Mucosa of rectum (tissue), 2 donors: ENCODE results near the gene HASPIN.
A peak's percentile ranks its signal among the peaks of the same experiment; 100 is the strongest.
"Not testable (repeated sequence)": the region's sequence is repeated elsewhere in the genome, so short reads cannot be mapped to it uniquely, and the experiment has no call there.

Source experiments
- H3K27ac ChIP-seq, 2 donors: one replicate each; pipeline ENCODE4 v1.7.0; 2013; ENCODE audit warnings: inconsistent platforms in 2 of 2, low read depth in 2 of 2, low read length in 2 of 2
- H3K27me3 ChIP-seq, 2 donors: one replicate each; pipeline ENCODE4 v1.7.0; 2013; ENCODE audit warnings: low read length in 2 of 2; ENCODE audit not compliant: control insufficient read depth in 2 of 2, insufficient read depth in 2 of 2
- H3K36me3 ChIP-seq, 2 donors: one replicate each; pipeline ENCODE4 v1.7.0; 2013; ENCODE audit warnings: low read length in 2 of 2; ENCODE audit not compliant: control insufficient read depth in 2 of 2, insufficient read depth in 2 of 2
- H3K4me1 ChIP-seq, 2 donors: one replicate each; pipeline ENCODE4 v1.7.0; 2013; ENCODE audit warnings: low read length in 2 of 2, mild to moderate bottlenecking in 1 of 2; ENCODE audit not compliant: control insufficient read depth in 2 of 2, insufficient read depth in 2 of 2
- H3K4me3 ChIP-seq, 2 donors: one replicate each; pipeline ENCODE4 v1.7.0; 2013; ENCODE audit warnings: low read length in 2 of 2
- H3K9ac ChIP-seq, 2 donors: one replicate each; pipeline ENCODE4 v1.7.0; 2013; ENCODE audit warnings: low read length in 2 of 2, low read depth in 1 of 2, mild to moderate bottlenecking in 1 of 2
- H3K9me3 ChIP-seq, 2 donors: one replicate each; pipeline ENCODE4 v1.7.0; 2013; ENCODE audit warnings: low read length in 2 of 2; ENCODE audit not compliant: control insufficient read depth in 2 of 2
- donor health status: healthy.
- donor health status: Normal muscosa, but diverticular disease.

Gene HASPIN

GRCh38 chr17:3712811-3713463 is 10.8 kb upstream of the HASPIN start:
- H3K36me3 ChIP-seq: peaks cover 30 to 33% of the 10 kb centered on the region in 2 donors
- H3K4me1 ChIP-seq: no peaks in the 10 kb centered on the region
- no peaks in the 10 kb centered on the region for H3K9me3 ChIP-seq
- no peak overlapping the region for H3K4me3 ChIP-seq
- H3K27ac ChIP-seq: no peak overlapping the region
- no peaks in the 10 kb centered on the region for H3K27me3 ChIP-seq
- H3K9ac ChIP-seq: no peak overlapping the region

DNA sequence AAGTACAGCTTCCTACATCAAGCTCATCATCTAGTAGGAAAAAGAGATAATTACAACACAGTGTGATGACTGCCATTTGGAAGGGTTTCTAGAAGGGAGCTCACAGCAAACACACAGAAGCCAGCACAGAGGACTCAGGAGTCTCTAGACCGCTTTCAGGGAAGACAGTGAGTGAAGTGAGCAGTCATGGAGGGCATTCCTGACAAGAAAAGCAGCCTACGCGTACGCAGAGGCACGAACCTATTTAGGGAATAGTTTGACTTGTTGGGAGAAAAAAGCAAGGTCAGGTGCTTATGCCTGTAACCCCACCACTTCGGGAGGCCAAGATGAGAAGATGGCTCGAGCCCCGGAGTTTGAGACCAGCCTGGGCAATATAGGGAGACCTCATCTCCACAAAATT is 8.4 kb upstream of the HASPIN start:
- H3K9me3 ChIP-seq: no peaks in the 10 kb centered on the region
- H3K9ac ChIP-seq: no peak overlapping the region
- no peaks in the 10 kb centered on the region for H3K27me3 ChIP-seq
- H3K36me3 ChIP-seq: peaks cover 38 to 39% of the 10 kb centered on the region in 2 donors
- no peak overlapping the region for H3K27ac ChIP-seq
- H3K4me1 ChIP-seq: peaks cover 2 to 4% of the 10 kb centered on the region in 2 donors
- H3K4me3 ChIP-seq: no peak overlapping the region

- Histone ChIP-seq H3K9me3 (no peaks in the 10 kb centered on the region), H3K9ac (no peak overlapping the region), H3K4me1 (peaks cover 10 to 13% of the 10 kb centered on the region in 2 donors), H3K36me3 (peaks cover 38 to 39% of the 10 kb centered on the region in 2 donors), H3K27me3 (no peaks in the 10 kb centered on the region), H3K4me3 (no peak overlapping the region), H3K27ac (no peak overlapping the region)
Observed at GRCh38 chr17:3718201-3718600, 5.5 kb upstream of the HASPIN start.

GRCh38 chr17:3719265-3719664 is 4.4 kb upstream of the HASPIN start:
- peaks cover 14 to 16% of the 10 kb centered on the region in 2 donors for H3K4me1 ChIP-seq
- H3K9ac ChIP-seq: no peak overlapping the region
- peaks cover 38 to 39% of the 10 kb centered on the region in 2 donors for H3K36me3 ChIP-seq
- H3K9me3 ChIP-seq: no peaks in the 10 kb centered on the region
- no peaks in the 10 kb centered on the region for H3K27me3 ChIP-seq
- no peak overlapping the region for H3K4me3 ChIP-seq
- no peak overlapping the region for H3K27ac ChIP-seq

GRCh38 chr17:3722716-3723115 is 987 bp upstream of the HASPIN start:
- no peak overlapping the region for H3K27ac ChIP-seq
- peaks cover 18 to 21% of the 10 kb centered on the region in 2 donors for H3K4me1 ChIP-seq
- H3K9ac ChIP-seq: peak overlapping the region; percentile 83 to 85
- H3K27me3 ChIP-seq: no peaks in the 10 kb centered on the region
- H3K9me3 ChIP-seq: no peaks in the 10 kb centered on the region
- H3K36me3 ChIP-seq: peaks cover 8 to 11% of the 10 kb centered on the region in 2 donors
- peak overlapping the region; percentile 78 to 88 for H3K4me3 ChIP-seq

DNA sequence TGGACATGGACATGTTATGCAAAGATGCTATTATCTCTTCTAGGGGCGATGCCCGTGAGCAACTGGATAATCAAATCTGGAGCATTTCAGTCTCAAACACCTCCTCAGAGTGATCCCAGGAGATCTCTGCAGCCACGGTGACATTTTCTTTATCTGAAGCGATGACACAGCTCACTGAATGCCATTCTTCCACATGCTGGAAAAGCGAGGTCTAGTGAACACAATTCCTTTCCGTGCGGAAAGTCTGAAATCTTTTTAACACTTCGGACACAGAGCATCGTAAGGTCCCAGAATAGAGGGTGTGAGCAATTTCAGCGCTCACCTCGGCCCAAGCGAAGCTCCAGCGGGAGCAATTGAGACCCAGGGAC is 531 bp upstream of the HASPIN start:
- Histone ChIP-seq H3K27me3 (no peaks in the 10 kb centered on the region), H3K27ac (peak overlapping the region; percentile 73 to 89), H3K36me3 (peaks cover 4 to 6% of the 10 kb centered on the region in 2 donors), H3K9me3 (no peaks in the 10 kb centered on the region), H3K9ac (peak overlapping the region; percentile 83 to 85), H3K4me3 (peak overlapping the region; percentile 78 to 88), H3K4me1 (peaks cover 18 to 21% of the 10 kb centered on the region in 2 donors)

- Histone ChIP-seq H3K27me3 (no peaks in the 10 kb centered on the region), H3K4me1 (peaks cover 18 to 21% of the 10 kb centered on the region in 2 donors), H3K9me3 (no peaks in the 10 kb centered on the region), H3K4me3 (peak overlapping the region; percentile 78 to 88), H3K27ac (no peak overlapping the region), H3K36me3 (peaks cover 0 to 4% of the 10 kb centered on the region in 2 donors), H3K9ac (peak overlapping the region; percentile 32 to 83)
Observed at GRCh38 chr17:3724378-3725077, 825 bp downstream of the HASPIN start.

DNA sequence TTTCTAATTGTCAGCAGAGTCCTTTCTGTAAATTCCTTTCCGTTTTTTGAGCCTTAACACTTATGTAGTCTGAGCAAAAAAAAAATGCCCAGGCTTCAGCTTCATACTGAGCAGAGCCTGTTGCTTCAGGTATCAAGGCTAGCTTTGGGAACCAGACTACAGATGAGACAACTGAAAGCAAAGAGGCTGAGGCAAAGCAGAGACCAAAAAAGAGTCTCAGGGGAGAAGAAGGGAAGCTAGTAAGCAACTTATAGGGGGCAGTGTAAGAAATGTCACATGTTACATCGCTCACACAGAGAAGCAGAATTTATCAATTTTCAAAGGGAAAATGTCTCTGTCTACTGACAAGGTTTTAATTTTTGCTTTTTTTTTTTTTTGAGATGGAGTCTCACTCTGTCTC is 3.3 kb downstream of the HASPIN start:
- Histone ChIP-seq H3K27me3 (no peaks in the 10 kb centered on the region), H3K4me1 (peaks cover 15 to 16% of the 10 kb centered on the region in 2 donors), H3K36me3 (no peaks in the 10 kb centered on the region), H3K9me3 (no peaks in the 10 kb centered on the region), H3K9ac (no peak overlapping the region), H3K27ac (no peak overlapping the region), H3K4me3 (no peak overlapping the region)

DNA sequence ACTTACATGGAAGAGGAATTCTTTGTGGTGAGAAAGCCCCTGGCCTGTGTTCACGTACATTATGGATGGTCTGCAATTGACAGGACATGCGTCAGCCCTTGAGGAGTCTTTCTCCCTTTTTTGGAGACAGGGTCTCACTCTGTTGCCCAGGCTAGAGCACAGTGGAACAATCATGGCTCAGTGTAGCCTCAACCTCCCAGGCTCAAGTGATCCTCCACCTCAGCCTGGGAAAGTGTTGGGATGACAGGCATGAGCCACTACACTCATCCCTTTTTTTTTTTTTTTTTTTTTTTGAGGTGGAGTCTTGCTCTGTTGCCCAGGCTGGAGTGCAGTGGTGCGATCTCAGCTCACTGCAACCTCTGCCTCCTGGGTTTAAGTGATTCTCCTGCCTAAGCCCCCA is 4.4 kb downstream of the HASPIN start:
- H3K9ac ChIP-seq, H3K27me3 ChIP-seq, H3K9me3 ChIP-seq, H3K27ac ChIP-seq, H3K36me3 ChIP-seq, H3K4me3 ChIP-seq: not testable (repeated sequence)
- H3K4me1 ChIP-seq: peaks cover 8 to 11% of the 10 kb centered on the region in 2 donors

- H3K27ac ChIP-seq: no peak overlapping the region
- no peaks in the 10 kb centered on the region for H3K36me3 ChIP-seq
- H3K4me1 ChIP-seq: peaks cover 0 to 2% of the 10 kb centered on the region in 2 donors
- no peak overlapping the region for H3K4me3 ChIP-seq
- no peaks in the 10 kb centered on the region for H3K9me3 ChIP-seq
- no peak overlapping the region for H3K9ac ChIP-seq
- no peaks in the 10 kb centered on the region for H3K27me3 ChIP-seq
Observed at GRCh38 chr17:3729881-3730280, 6.2 kb downstream of the HASPIN start.
